Measurements from ENCODE around the gene CDC40. TPM values are rescaled to one million over a fixed set of nuclear protein-coding genes. Genes with fewer than 3 reads are reported as not detected.

CDC40 gene
- total RNA-seq, 1 donor from 2014 or later = 10.5 TPM

DNA sequence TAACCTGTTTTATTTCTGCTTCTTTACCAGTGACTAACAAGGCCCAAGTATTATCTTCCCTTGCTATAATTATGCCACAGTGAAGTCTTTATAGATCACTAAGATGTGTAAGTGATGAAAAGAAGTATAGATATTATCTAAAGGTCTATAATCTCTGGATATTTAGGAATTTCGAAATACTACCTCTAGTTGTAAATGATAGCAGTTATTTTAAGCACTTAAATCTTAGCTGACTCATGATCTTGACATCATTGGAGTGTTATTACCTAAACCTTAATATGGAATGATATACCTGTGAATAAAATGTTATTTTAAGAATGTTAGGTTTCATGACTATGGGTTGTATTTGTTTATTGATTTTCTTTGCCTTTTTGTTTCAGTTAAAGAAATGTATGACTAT, 31.5 kb downstream of the CDC40 start:
- TF ChIP-seq, protein P1, sequence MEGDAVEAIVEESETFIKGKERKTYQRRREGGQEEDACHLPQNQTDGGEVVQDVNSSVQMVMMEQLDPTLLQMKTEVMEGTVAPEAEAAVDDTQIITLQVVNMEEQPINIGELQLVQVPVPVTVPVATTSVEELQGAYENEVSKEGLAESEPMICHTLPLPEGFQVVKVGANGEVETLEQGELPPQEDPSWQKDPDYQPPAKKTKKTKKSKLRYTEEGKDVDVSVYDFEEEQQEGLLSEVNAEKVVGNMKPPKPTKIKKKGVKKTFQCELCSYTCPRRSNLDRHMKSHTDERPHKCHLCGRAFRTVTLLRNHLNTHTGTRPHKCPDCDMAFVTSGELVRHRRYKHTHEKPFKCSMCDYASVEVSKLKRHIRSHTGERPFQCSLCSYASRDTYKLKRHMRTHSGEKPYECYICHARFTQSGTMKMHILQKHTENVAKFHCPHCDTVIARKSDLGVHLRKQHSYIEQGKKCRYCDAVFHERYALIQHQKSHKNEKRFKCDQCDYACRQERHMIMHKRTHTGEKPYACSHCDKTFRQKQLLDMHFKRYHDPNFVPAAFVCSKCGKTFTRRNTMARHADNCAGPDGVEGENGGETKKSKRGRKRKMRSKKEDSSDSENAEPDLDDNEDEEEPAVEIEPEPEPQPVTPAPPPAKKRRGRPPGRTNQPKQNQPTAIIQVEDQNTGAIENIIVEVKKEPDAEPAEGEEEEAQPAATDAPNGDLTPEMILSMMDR (IDR thresholded peaks at IDR 0.05; ENCODE audit: insufficient read depth, low read length, severe bottlenecking) = no peak
- no peak overlapping the region for H3K4me3 ChIP-seq (ENCODE audit: low read depth, low read length)
- no peaks in the 10 kb centered on the region for H3K27me3 ChIP-seq (ENCODE audit: control insufficient read depth, insufficient read depth, low read length)
- H3K36me3 ChIP-seq (ENCODE audit: control insufficient read depth, insufficient read depth, low read length) = peaks cover 8% of the 10 kb centered on the region
- FAIRE-seq (no peak), DNase-seq (ENCODE audit: low read depth) (peak; percentile 1)

DNA sequence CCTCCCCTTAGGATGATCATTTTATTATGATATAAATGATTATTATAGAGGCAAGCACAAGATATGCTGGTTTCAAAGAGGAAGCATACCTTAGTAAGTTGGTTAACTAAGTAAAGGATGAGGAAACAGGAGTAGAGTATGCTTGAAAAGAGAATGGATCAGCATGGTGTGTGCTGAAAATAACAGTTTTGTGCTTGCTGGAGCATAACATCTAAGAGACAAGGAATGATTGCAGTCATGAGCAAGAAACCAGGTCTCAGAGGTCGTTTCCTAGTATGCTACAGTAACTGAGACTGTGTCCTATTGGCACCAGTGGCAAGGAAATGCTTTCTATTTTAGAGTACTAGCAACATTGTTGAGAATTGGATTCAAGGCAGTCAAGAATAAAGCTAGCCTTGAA, 34.1 kb downstream of the CDC40 start:
- peaks cover 8% of the 10 kb centered on the region for H3K36me3 ChIP-seq (ENCODE audit: control insufficient read depth, insufficient read depth, low read length)
- TF ChIP-seq, protein P1 (IDR thresholded peaks at IDR 0.05; ENCODE audit: insufficient read depth, low read length, severe bottlenecking) = no peak

DNA sequence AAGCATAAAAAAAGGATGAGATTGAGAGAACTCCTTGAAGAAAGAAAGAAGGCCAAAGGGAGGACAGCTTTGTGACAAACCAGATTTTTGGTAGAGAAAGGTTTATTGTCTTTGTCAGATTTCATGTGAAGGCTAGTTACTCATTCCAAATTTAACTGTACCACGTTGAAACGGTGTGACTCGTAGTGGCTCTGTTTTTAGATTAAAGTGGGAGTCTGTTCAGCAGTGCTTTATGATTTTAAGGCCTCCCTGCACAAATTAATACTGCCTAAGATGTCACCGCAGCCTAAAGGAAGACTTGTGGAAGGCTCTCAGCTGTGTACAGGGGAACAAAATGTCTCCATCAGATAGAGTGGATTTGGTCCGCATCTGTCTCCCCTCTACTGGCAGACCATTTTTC, 35.9 kb downstream of the CDC40 start:
- no peak overlapping the region for H3K4me3 ChIP-seq (ENCODE audit: low read depth, low read length)
- TF ChIP-seq, protein P1 (IDR thresholded peaks at IDR 0.05; ENCODE audit: insufficient read depth, low read length, severe bottlenecking) = no peak
- no peaks in the 10 kb centered on the region for H3K27me3 ChIP-seq (ENCODE audit: control insufficient read depth, insufficient read depth, low read length)
- no peak for FAIRE-seq
- H3K36me3 ChIP-seq (ENCODE audit: control insufficient read depth, insufficient read depth, low read length) = peaks cover 9% of the 10 kb centered on the region
- DNase-seq (ENCODE audit: low read depth) = no peak

More for the DNA sequence above, 34.1 kb downstream of the CDC40 start:
- Histone ChIP-seq H3K27me3 (ENCODE audit: control insufficient read depth, insufficient read depth, low read length) (no peaks in the 10 kb centered on the region), H3K4me3 (ENCODE audit: low read depth, low read length) (no peak overlapping the region)
- DNase-seq (ENCODE audit: low read depth) (no peak), FAIRE-seq (no peak)

DNA sequence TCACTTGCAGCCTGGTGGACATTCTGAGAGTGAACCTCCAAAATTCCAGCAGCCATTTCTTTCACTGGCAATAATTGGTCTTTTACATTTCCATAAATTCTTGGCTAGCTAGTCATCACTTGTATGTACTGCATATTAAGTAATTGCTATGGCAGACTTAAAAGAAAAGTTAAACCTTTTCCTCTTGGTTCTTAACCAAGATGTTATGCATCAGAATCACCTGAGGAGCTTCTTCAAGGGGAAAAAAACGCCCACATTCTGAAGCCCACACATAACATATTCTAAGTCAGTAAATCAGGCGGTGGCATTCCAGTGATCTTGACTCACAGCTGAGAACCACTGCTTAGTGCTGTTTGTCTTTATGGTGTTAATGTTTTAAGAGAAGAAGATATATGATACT, 37.0 kb downstream of the CDC40 start:
- H3K27me3 ChIP-seq (ENCODE audit: control insufficient read depth, insufficient read depth, low read length) = no peaks in the 10 kb centered on the region
- H3K36me3 ChIP-seq (ENCODE audit: control insufficient read depth, insufficient read depth, low read length) = peaks cover 7% of the 10 kb centered on the region
- DNase-seq (ENCODE audit: low read depth) = peak; percentile 39
- no peak overlapping the region for H3K4me3 ChIP-seq (ENCODE audit: low read depth, low read length)
- TF ChIP-seq, protein P1 (IDR thresholded peaks at IDR 0.05; ENCODE audit: insufficient read depth, low read length, severe bottlenecking) = no peak
- no peak for FAIRE-seq

DNA sequence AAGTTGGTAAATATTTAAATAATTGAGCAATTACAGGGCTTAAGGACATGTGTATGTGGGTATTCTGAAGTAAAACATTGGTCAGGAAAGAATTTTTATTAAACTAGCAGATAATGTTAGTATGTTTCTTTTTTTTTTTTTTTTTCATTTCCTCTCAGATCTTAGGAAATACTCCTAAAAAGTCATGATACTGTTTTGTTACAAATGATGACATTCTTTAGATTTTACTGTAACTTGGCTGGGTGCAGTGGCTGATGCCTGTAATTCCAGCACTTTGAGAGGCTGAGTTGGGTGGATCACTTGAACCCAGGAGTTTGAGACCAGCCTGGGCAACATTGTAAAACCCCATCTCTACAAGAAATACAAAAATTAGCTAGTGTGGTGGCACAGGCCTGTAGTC, 41.5 kb downstream of the CDC40 start:
- no peak for FAIRE-seq

DNA sequence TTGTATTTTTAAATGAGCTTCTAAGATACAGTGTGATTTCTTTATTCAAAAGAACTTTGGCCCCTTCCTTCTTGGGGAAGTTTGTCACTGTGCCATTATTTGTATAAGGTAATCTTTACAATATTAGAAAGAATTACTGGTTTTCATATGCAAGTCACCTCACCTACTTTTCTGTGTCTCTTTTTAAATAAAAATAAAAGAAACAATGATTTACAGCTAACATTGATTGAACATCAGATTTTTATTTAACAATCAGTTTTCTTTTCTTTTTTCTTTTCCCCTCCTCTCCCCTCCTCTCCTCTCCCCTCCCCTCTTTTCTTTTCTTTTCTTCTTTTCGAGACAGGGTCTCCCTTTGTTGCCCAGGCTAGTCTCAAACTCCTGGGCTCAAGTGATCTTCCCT, 46.0 kb downstream of the CDC40 start:
- TF ChIP-seq, protein P1 (IDR thresholded peaks at IDR 0.05; ENCODE audit: insufficient read depth, low read length, severe bottlenecking) = no peak
- no peak overlapping the region for H3K4me3 ChIP-seq (ENCODE audit: low read depth, low read length)
- H3K27me3 ChIP-seq (ENCODE audit: control insufficient read depth, insufficient read depth, low read length) = no peaks in the 10 kb centered on the region
- DNase-seq (ENCODE audit: low read depth) (no peak), FAIRE-seq (no peak)
- H3K36me3 ChIP-seq (ENCODE audit: control insufficient read depth, insufficient read depth, low read length) = no peaks in the 10 kb centered on the region

More for the DNA sequence above, 41.5 kb downstream of the CDC40 start:
- H3K4me3 ChIP-seq (ENCODE audit: low read depth, low read length) = no peak overlapping the region
- DNase-seq (ENCODE audit: low read depth) = no peak
- peaks cover 1% of the 10 kb centered on the region for H3K36me3 ChIP-seq (ENCODE audit: control insufficient read depth, insufficient read depth, low read length)
- TF ChIP-seq, protein P1 (IDR thresholded peaks at IDR 0.05; ENCODE audit: insufficient read depth, low read length, severe bottlenecking) = no peak
- no peaks in the 10 kb centered on the region for H3K27me3 ChIP-seq (ENCODE audit: control insufficient read depth, insufficient read depth, low read length)

Measured in bronchial epithelial cell (primary cell).